Hematopoietic multipotent progenitor cell treated with erythropoietin and hydrocortisone succinate and interleukin-3 and kit ligand, for 15 days (in vitro differentiated cells): ENCODE data around the gene SETD1A.

Experiments used
- DNase-seq: peaks from one replicate; pipeline ENCODE4 v3.0.0-alpha.2; 2015; ENCODE audit warnings: low spot score

SETD1A gene

DNA sequence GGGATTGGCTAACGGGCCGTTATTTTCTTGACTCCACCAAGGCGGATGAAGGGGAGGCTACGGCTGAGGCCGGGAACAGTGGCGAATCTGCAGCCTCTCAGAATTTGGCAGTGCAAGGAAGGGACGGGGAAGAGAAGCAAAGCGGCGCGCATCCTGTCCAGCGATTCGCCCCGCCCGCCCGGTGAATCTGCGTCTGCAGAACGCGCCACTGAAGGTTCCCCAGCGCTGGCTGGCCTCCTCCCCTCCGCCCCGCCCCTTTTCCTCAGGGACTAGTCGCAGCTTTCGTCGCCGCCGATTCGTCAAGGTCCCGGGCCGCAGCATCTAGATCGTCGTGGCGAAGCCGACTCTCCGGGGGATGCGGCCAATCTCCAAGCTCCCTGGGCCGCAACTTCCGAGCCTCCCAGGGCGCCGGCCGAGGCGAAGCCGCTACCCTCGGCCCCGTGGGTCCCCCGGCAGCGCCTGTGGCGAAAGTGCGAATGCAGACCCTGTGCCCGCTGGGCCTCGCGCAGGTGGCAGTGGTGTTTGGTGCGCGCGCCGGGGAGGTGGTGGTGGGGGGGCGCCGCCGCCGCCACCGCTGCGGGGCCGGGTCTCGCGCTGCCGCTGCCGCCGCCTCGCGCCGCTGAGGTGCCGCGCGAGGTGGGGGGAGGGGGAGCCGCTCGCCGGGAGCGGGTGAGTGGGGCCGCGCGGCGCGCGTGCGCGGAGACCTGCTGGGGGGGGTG is at the start of gene SETD1A:
TSS of gene SETD1A (plus strand) at position 299 of the 719 bp plus-strand sequence. CDS start 978 bp downstream, outside the sequence.
- DNase-seq, result peak; percentile 96

DNA sequence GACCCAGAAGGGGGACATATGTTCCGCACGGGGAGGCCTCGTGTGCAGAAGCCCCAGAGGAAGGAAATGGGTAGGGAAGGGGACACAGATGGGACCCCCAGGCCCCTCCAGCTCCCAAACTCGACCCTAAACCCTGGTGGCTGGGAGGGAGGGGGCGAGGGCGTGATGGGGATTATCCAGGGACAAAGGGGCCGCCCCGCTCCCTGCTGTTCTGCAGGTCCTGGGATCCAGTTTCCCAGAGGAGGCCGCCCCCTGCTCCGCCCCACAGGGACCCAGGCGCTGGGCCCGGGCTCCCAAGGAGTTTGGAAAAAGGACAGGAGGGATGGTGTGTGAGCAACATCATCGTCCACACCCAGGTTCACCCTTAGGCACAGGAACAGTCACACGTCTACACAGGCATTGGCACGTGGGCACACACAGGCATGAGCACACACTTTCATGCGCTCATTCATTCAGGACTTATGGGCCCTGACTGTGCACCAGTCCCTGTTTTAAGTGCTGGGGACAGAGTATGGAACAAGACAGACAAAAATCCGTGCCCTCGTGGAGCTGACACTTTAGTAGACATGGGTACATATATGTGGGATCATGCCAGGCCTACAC is 47.0 kb upstream of the SETD1A start:
- no peak for DNase-seq

DNA sequence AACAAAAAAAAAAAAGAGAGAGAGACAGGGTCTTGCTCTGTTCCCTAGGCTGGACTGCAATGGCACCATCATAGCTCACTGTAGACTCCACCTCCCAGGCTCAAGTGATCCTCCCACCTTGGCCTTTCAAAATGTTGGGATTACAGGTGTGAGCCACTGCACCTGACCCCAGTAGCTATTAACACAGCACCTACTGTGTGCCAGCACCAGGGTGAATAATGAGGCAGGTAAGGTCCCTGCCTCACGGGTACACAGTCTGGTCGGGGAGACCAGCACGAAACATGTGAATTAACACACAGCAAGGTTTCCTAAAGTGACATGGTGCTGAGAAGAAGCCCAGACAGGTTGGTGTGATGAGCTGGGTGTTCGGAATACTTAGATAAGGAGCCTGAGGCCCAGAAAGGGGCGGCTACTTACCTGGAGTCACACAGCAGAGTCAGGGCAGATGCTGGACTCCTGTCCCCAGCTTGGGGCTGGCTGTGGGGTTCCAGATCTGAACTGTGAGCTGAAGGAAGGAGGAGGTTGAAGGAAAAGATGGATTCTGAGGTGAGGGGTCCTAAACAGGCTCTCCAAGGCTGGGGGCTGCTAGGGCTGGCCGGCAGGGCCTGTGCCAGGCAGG is 44.7 kb upstream of the SETD1A start:
- DNase-seq, result no peak

DNA sequence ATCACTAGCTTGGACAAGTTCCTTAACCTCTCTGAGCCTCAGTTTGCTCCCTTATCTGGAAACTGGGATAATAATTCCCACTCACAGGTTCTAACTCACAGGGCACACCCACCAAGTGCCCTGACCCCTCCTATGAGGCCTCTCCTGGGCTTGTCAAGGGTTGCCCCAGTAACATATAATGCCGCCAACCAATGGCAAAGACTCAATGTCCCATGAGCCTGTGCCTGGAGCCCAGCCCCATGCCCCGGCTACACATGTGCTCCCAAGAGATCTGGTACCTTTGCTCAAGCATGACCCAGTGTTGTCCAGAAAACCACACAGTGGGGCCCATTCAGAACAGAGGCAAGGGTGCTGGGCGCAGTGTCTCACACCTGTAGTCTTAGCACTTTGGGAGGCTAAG is 42.7 kb upstream of the SETD1A start:
- no peak for DNase-seq

DNA sequence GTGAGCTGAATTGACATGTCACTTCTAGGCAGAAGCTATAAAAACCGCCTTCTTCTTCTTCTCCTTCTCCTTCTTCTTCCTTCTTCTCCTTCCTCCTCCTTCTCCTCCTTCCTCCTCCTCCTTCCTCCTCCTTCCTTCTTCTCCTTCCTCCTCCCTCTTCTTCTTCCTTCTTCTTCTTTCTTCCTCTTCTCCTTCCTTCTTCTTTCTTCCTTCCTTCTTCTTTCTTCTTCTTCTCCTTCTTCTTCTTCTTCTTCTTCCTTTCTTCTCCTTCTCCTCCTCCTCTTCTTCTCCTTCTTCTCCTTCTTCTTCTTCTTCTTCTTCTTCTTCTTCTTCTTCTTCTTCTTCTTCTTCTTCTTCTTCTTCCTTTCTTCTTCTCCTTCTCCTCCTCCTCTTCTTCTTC is 38.9 kb upstream of the SETD1A start:
- DNase-seq, result no peak

DNA sequence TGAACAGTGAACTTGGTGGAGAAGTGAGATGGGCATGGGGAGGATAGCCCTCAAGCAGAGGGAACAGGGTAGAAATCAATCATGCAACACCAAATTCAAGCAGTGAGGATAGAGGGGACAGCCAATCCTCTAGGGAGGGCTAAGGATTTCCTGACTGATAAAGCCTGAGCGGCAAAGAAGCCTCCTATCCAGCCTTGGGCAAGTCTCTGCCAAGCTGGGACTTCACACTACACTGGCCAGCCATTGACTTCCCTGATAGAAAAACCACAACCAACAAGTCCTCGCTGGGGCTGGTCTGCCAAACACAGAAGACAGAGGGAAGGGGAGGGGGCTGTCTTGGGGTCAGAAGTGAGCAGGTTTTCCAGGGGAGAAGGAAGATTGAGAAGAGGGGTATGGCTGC is 36.7 kb upstream of the SETD1A start:
- DNase-seq, result no peak

DNA sequence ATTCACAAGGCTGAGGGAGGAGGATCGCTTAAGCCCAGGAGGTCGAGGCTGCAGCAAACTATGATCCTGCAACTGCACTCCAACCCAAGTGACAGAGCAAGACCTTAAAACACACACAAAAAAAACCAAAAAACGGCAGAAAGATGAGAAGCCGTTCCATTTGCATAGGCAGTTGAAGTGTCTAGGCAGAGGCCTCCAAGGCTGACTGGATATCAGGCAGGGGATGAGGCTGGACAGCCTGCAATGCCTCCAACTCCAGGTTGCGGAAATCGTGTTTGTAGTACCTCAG is 36.2 kb upstream of the SETD1A start:
- DNase-seq, result no peak

DNA sequence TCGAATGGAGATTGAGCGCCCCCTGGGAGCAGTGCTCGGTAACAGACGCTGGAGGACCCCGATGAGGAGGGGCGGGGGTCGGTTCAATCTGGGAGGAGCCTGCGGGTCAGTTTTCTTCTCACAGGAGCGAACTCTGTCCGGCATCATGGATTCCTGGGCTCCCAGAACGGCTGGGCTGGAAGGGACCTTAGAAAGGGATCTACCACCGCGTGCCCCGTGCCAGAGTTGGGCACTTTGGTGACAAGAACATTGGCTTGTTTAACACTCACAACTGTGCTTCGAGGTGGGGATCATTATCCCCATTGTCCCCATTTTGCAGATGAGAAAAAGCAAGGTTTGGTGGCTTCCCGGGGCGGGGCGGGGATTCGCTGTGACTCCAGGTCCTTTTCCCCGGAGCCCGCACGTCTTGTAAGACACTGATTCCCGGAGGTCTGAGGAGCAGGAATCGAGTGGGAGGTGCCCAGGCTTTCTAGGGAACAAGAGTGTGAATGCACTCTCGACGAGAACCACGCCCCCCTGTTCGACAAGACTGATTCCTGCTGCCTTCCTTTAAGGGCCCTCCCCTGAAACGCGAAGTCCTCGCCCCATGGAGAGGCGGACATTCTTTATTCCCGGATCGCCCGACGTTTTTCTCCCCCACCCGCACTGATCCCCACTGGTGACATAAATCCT is 35.7 kb upstream of the SETD1A start:
- peak; percentile 69 for DNase-seq

DNA sequence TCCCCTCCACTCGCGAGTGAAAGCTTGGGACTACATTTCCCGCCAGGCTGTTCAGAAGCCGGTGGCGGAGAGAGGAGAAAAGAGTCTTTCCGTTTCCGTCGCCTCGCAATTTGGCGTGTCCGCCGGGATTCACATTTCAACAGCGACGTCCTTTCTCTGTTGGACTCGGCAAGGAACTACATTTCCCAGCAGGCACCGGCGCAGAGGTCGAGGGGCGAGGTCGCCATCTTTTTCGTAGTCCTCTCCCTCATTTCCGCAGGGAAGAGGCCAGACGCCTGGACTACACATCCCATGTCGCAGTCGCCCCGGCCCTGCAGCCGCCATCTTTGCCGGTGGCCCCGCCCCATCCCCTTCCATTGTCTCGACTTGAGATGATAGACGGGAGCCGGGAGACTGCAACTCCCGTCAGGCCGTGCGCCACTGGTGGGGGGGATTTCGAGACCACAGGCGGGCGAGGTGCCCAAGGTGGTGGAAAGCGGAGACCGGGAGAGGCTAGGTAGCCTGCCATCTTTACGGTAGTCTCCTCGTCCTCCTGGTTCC is 35.1 kb upstream of the SETD1A start:
- peak; percentile 99 for DNase-seq

DNA sequence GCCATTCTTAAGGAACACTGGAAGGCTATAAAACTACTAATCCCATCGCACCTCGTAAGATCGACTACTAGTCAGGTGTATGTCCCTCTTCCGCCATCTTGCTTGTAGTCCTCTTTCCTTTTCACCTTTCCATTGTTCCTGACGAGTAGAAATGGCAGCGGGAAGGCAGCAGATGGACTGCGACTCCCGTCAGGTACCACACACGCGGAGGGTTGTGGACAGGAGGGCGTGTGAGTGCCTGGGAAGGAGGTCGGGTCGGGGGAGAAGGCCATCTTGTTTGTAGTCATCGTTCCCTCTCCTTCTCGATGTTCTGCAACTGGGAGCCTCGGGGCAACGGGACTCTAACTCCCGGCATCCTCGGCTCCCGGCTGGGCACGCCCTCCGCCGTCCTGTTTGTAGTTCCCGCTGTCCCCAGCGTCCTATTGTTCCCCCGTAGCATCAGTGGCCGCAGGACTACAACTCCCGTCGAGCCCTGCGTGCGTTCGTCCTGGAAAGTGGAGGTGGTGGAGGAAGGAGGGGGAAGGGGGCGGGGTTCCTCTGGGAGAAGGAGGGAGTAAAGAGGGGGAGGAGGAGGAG is 34.5 kb upstream of the SETD1A start:
- DNase-seq, result peak; percentile 97

DNA sequence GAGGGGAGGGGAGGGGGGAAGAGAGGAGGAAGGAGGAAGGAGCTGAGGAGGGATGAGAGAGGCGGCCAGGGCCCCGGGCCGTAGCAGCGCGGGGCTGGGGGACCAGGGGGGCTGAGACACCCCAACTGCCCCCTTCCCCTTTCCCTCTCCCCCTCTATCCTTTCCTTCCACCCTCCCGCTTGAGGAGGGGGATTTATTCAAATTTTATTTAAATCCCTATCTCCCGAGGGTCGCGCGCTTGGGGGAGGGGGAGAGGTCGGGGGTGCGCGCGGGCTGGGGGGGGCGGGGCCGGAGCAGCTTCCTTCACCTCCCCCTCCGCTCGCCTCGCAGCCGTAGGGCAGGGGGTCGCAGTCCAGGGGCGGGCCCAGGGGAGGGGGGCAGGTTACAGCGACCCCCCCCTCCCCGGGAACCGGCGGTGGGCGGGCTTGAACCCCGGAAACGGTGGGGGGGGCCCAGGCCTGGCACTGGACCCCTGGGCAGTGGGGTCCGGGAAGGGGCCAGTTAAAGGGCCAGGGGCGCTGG is 33.9 kb upstream of the SETD1A start, which contains the start of gene FBXL19:
TSS of gene FBXL19 (plus strand) at position 19 of the 522 bp plus-strand sequence. CDS start 2,183 bp downstream, outside the sequence.
- no peak for DNase-seq

DNA sequence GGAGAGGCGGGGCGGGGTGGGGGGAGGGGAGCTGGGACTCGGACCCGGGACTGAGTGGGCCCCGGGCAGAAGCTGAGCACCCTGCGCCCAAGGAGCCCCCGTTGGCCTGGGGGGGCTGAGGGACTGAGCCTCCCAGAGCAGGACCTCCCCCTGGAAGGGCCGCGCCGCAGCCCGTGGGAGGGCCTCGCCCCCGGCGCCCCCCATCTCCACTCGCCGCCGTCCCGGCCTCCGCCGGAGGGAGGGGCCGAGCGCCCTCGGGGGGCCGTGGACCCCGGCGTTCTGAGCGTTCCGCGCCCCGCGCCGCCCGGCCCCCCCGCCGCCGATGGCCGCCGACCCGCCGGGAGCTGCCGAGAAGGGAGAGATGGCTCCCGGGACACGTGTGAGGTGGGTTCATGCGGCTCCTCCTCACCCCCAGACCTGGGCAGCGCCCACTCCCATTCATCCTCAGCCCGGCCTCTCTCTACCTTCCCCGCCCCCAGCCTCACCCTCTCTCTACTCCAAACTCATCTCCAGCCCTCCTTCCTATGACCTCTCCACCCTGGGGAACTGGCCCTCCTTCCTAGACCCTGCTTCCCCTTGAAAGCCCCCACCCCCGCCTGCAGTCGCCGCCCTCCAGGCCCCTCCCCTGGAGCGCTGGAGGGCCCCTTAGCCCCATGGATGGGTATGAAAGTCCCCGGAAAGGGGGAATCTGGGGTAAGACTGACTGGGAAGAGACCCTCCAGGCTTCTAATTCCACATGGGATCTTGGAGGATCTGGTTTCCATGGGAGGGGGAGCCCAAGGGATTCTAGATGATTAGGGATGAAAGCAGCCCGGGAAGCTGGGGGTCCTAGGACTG is 33.3 kb upstream of the SETD1A start:
- DNase-seq, result no peak

DNA sequence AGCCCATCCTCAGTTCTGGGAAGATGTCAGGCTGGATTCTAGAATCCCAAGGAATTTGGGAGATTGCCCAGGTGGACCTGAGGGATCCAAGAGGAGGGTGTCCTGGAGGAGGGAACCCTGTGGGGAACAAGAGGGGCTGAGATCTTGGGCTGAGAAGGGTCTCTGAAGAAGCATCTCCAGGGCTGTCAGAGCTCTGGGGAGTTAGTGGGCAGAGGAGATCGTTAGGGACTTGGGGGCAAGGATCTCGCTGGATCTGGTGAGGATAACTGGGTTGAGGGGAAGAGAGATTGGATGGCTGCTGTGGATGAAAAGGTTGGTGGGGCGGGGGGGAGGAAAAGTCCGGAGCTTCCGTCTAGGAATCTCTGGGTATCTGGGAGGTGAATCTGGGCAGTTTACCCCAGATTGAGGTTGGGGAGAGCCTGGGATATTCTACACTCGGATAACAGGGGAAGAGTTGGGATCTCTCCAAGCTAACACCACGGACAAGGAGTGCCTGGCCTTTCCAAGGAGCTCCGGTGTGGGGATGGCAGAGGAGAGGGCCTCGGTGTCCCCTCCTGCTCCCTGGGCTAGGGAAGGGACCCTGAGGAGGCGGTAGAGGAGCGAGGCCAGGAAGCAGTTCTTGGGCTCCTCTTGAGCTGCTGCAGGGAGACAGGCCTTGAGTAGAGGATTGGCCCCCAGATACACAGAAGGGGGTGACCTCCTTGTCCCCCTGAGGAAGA is 32.5 kb upstream of the SETD1A start:
- no peak for DNase-seq

DNA sequence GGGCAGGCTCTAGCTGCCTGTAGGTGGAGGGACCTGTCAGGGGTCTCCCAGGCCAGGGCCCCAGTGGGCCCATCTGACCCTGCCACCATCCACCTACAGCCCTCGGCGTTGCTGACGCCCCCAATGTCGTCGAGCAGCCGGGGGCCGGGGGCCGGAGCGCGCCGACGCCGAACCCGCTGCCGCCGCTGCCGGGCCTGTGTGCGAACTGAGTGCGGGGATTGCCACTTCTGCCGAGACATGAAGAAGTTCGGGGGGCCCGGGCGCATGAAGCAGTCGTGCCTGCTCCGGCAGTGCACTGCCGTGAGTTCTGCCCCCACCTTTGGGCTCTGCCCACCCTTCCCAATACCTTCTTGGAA is 31.9 kb upstream of the SETD1A start:
- no peak for DNase-seq

DNA sequence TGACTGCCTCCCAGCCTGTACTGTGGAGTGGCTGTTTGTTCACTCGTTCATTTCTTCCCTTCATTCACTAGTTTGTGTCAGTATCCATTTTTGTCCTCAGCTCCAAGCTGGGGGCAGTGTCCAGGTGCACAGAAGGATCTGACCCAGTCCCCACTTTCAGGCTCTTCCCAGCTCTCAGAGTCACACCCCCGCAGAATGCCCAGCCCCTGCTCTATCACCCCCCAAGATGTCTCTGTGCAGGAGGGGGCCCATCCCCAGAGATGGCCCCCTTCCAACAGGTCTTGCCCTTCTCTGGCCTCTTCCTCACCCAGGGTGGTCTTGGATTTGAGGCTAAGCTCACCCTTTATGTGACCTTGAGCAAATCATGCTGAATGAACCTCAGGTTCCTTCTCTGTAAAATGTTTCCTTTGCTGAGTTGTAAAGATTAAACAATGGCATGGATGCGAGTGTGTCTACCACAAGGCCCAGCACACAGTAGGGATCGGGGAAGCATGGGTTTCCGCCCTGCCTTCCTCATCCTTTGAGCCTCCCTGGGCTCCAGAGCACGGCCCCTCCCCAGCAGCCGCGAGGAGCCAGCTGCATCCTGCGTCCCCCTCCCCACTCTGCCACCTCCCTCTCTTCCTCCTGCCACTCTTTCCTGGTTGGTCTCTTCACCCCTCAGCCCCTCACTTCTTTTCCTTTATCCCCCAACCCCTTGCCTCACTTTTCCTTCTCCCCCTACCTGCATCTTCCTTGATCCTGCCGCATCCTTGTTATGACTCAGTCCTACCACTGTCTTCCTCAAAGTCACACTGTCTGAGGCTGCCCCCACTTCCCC is 31.4 kb upstream of the SETD1A start:
- DNase-seq, result no peak

DNA sequence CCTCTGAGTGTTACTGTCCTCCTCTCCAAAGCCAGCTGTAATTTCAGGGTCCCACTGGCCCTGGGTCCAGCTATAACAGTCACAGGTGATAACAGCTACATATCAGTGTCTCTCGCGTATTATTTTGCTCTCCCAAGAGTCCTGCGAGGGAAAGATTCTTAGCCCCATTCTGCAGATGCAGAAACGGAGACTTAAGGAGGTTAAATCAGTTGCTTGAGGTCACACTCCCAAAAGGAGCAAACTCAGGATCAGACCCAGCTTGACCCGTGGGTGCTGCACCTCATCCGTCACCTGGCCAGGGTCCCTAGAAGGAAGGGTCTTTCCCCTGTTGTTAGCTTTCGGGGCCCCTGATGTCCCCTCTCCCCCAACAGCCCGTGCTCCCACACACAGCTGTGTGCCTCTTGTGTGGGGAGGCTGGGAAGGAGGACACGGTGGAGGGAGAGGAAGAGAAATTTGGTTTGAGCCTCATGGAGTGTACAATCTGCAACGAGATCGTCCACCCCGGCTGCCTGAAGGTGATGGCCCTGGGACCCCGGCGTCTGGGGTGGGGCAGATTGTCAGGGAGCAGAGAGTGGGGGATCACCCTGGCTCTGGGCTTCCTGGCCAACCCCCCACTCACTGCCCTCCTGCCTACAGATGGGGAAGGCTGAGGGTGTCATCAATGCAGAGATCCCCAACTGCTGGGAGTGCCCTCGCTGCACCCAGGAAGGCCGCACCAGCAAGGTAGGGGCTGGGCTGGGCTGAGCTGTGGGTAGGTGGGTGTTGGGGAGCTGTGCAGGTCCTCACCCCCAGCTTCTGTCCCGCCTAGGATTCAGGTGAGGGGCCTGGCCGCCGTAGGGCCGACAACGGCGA is 30.4 kb upstream of the SETD1A start:
- DNase-seq, result no peak

DNA sequence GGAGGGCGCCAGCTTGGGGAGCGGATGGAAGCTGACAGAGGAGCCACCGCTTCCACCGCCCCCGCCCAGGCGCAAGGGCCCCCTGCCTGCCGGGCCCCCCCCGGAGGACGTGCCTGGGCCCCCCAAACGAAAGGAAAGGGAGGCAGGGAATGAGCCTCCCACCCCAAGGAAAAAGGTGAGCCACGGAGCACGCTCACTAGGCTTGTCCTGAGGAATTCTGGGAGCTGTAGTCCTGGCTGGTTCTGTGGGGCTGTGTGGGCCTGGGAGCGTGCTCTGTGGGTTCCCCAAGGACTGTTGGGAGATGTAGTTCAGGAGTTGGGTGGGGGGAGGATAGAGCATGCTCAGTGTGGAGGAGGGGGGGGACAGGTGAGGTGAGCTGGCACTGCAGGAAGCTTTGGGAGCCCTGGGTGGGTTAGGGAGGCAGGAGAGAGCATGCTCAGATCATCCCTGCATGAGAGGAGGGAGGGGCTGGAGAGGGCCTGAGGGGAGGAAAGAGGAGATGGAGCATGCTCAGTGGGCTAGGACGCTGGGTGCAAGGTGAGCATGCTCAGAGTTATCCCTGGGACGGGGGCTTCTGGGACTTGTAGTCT is 29.7 kb upstream of the SETD1A start:
- DNase-seq, result no peak

DNA sequence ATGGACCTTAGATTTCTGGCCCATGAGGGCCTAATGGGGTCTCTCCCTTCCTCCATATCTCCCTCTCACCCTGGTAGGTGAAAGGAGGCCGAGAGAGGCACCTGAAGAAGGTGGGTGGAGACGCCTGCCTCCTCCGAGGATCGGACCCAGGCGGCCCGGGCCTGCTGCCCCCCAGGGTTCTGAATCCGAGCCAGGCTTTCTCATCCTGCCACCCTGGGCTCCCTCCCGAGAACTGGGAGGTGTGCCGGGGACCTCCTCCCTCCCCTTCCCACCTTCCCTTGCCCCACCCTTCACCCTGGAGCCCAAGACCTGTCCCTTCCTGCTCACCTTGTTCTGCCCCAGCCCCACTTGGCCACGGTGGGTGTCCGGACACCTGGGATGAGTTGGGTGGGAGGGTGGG is 29.2 kb upstream of the SETD1A start:
- no peak for DNase-seq
